Measurements from ENCODE around the gene CRTAP.
"Not testable (repeated sequence)": the region's sequence is repeated elsewhere in the genome, so short reads cannot be mapped to it uniquely, and the experiment has no call there.

CRTAP gene

DNA sequence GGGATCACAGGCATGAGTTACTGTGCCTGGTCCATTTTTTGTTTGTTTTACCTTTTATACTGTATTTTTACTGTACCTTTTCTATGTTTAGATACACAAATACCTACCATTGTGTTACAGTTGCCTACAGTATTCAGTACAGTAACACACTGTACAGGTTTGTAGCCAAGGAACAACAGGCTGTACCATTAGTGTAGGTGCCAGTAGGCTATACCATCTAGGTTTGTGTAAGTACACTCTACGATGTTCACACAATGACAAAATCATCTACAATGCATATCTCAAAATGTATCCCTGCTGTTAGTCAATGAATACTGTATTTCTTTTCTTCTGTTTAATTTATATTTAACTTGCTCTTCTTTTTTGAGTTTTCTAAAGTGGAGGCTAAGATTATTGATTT, 67.8 kb downstream of the CRTAP start:
- not testable (repeated sequence) for DNase-seq

DNA sequence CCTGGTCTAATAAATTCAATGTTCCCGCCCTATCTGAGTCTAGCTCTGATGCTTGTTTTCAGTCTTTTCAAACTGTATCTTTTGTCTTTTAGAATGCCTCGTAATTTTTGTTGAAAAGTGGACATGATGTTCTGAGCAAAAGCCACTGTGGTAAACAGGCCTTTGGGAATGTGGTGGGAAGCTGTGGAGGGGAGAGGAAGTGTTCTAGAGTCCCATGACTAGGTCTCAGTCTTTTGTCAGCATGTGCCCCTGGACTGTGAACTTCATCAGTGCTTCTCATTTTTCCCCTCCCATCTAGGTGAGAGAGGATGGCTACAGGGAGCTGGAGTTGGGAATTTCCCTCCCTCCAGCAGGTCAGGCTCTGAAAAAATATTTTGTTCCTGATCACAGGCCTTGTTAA, 71.0 kb downstream of the CRTAP start:
- DNase-seq = no peak

- DNase-seq = no peak
Measured at GRCh38 chr3:33186524-33187367, 72.9 kb downstream of the CRTAP start.

DNA sequence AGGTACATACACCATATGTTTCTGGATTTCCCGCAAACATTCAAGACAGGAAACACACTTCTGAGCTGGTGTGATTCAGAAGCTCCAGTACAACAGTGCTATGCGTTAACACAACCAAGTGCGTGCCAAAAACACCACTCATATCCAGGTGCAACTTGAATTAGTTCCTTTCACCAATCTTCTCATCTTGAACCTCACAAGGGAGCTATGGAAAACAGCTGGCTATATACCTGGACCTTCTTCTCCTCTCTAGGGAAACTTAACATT, 73.5 kb downstream of the CRTAP start:
- no peak for DNase-seq

DNA sequence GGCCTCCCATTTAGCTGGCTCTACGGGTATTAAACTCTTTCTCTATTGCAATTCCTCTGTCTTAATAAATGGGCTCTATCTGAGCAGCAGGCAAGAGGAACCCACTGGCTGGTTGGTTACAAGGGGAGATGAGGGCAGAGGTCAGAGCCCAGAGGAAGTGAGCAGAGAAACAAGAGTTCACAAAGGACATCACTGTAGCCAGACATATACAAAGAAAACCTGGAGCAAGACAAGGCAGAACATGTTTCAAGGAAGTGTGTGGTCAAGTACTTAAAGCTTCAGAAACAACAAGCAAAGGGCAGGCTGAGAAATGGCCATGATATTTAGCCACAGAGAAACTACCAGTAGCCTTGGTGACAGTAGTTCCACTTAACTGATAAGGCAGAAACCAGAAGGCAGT, 80.5 kb downstream of the CRTAP start:
- DNase-seq = no peak

- DNase-seq = no peak
Measured at GRCh38 chr3:33196538-33196937, 82.7 kb downstream of the CRTAP start.
